ENCODE results near the gene SLC24A3. TPM values are rescaled to one million over a fixed set of nuclear protein-coding genes. Genes with fewer than 3 reads are reported as not detected.

Gene SLC24A3
- total RNA-seq, 1 donor from 2014 or later: 0.08 TPM

DNA sequence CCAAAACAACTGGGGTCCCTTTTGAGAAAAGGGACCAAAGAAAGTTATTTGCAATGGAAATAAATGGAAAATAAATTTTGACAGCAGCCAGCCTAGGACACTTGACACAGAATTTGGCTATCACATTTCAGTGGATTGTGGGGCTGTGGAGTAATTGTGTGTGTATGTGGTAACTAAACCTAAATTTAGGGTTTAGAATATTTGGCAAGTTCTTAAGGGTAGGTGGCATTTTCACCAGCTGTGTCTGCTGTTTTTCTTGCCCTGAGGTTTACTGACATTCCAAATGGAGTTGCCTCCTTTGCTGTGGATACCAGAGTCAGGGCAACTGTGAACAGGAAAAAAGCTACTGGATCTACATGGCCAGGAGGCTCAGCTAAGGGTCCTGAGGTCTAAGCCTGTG, 270.9 kb downstream of the SLC24A3 start:
- Histone ChIP-seq H3K4me3 (ENCODE audit: low read depth, low read length) (no peak overlapping the region), H3K36me3 (ENCODE audit: control insufficient read depth, insufficient read depth, low read length) (no peaks in the 10 kb centered on the region)
- TF ChIP-seq CTCF (IDR thresholded peaks at IDR 0.05; ENCODE audit: insufficient read depth, low read length, poor library complexity, severe bottlenecking): no peak

DNA sequence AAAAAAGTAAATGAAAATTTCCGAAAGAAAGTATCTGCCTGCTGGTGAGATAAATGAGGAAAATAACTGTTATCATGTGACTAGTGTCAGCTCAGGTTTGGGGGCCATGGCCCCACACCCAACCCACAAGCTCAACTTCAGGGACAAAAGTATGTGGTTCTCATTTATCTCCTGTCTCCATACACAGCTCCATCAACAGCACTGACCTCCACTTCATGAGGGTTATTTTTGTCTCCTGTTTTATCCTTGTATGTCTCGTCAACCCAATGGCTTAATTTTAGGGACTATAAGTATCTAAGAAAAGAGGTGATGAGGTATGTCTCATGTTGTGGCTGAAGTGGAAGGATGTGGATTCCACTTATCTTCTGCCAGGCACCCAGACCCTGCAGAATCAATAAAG, 274.0 kb downstream of the SLC24A3 start:
- Histone ChIP-seq H3K36me3 (ENCODE audit: control insufficient read depth, insufficient read depth, low read length) (no peaks in the 10 kb centered on the region), H3K4me3 (ENCODE audit: low read depth, low read length) (no peak overlapping the region)

More for the DNA sequence above, 270.9 kb downstream of the SLC24A3 start:
- H3K27me3 ChIP-seq (ENCODE audit: control insufficient read depth, insufficient read depth, low read length): no peaks in the 10 kb centered on the region
- no peak for DNase-seq (ENCODE audit: low read depth)

GRCh38 chr20:19487420-19487819, 275.0 kb downstream of the SLC24A3 start:
- Histone ChIP-seq H3K36me3 (ENCODE audit: control insufficient read depth, insufficient read depth, low read length) (no peaks in the 10 kb centered on the region), H3K27me3 (ENCODE audit: control insufficient read depth, insufficient read depth, low read length) (no peaks in the 10 kb centered on the region), H3K4me3 (ENCODE audit: low read depth, low read length) (no peak overlapping the region)
- DNase-seq (ENCODE audit: low read depth): no peak
- TF ChIP-seq CTCF (IDR thresholded peaks at IDR 0.05; ENCODE audit: insufficient read depth, low read length, poor library complexity, severe bottlenecking): no peak

More for the DNA sequence above, 274.0 kb downstream of the SLC24A3 start:
- no peak for DNase-seq (ENCODE audit: low read depth)
- H3K27me3 ChIP-seq (ENCODE audit: control insufficient read depth, insufficient read depth, low read length): no peaks in the 10 kb centered on the region
- no peak for TF ChIP-seq CTCF (IDR thresholded peaks at IDR 0.05; ENCODE audit: insufficient read depth, low read length, poor library complexity, severe bottlenecking)

GRCh38 chr20:19491241-19491640, 278.8 kb downstream of the SLC24A3 start:
- no peak for DNase-seq (ENCODE audit: low read depth)
- Histone ChIP-seq H3K36me3 (ENCODE audit: control insufficient read depth, insufficient read depth, low read length) (no peaks in the 10 kb centered on the region), H3K27me3 (ENCODE audit: control insufficient read depth, insufficient read depth, low read length) (no peaks in the 10 kb centered on the region), H3K4me3 (ENCODE audit: low read depth, low read length) (no peak overlapping the region)
- no peak for TF ChIP-seq CTCF (IDR thresholded peaks at IDR 0.05; ENCODE audit: insufficient read depth, low read length, poor library complexity, severe bottlenecking)

DNA sequence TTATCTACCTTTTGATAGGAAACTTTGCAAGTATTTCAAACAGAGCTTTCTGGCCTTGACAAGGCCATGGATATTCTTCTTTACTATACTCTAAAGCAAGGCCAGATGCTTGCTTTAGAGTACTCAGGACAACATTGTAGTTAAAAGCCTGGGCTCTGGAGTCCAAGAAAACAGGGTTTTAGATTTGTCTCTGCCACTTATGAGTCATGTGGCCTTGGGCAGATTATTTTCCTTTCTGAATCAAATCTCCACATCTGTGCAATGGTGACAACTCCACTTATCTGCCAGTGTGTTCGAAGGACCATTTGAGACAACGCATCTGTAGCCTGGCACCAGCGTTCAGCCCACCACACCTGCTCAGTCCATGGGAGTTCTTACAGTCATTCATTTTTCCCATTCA, 279.7 kb downstream of the SLC24A3 start:
- DNase-seq (ENCODE audit: low read depth): no peak
- Histone ChIP-seq H3K4me3 (ENCODE audit: low read depth, low read length) (no peak overlapping the region), H3K36me3 (ENCODE audit: control insufficient read depth, insufficient read depth, low read length) (no peaks in the 10 kb centered on the region), H3K27me3 (ENCODE audit: control insufficient read depth, insufficient read depth, low read length) (no peaks in the 10 kb centered on the region)
- TF ChIP-seq CTCF (IDR thresholded peaks at IDR 0.05; ENCODE audit: insufficient read depth, low read length, poor library complexity, severe bottlenecking): no peak

DNA sequence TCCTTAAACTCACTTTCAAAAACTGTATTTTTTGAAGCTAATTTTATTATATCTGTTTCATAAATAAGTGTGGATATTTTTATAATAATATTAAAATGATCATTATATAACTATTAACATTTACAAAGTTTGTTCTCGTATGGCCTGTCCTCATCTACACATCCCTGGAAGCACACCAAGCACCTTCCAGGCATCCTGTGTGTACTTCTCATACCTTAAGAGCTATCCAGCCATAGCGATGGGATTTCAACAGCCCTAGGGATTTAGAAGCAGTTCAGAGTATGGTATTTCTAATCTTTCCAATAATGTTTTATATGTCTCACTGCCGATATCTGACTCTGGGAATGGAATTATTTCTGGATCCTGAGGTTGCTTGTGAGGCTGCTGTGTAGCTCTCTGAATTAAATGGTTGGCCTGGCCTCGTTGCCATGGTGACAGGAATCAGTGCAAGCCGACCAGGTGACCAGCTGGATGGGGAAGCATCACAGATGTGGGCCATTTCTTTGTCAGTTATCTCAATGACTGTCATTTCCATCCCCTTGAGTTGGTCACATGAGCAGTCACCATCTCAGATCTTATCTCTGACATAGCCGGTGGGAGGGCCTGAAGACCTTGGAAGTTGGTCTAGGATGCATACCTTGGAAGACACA, 280.4 kb downstream of the SLC24A3 start:
- no peak for TF ChIP-seq CTCF (IDR thresholded peaks at IDR 0.05; ENCODE audit: insufficient read depth, low read length, poor library complexity, severe bottlenecking)
- Histone ChIP-seq H3K27me3 (ENCODE audit: control insufficient read depth, insufficient read depth, low read length) (no peaks in the 10 kb centered on the region), H3K36me3 (ENCODE audit: control insufficient read depth, insufficient read depth, low read length) (no peaks in the 10 kb centered on the region), H3K4me3 (ENCODE audit: low read depth, low read length) (no peak overlapping the region)
- no peak for DNase-seq (ENCODE audit: low read depth)
